Vagina (tissue), 2 donors: ENCODE results near the gene SH3YL1. TPM values are rescaled to one million over a fixed set of nuclear protein-coding genes. Genes with fewer than 3 reads are reported as not detected.
"Not testable (repeated sequence)": the region's sequence is repeated elsewhere in the genome, so short reads cannot be mapped to it uniquely, and the experiment has no call there.

Source experiments
- DNase-seq, 2 donors: peaks; one replicate each; pipeline ENCODE4 v3.0.0-alpha.2; 2017; ENCODE audit errors: extremely low spot score in 2 of 2
- H3K27ac ChIP-seq: fragments of 200-600 bp; sonication (generic); one replicate; pipeline ENCODE4 v1.5.1; 2019
- H3K27me3 ChIP-seq: fragments of 200-600 bp; sonication (generic); one replicate; pipeline ENCODE4 v1.5.1; 2019
- H3K36me3 ChIP-seq, 2 donors: fragments of 200-600 bp; sonication (generic); one replicate each; pipeline ENCODE4 v1.5.1; 2017 to 2019
- H3K4me1 ChIP-seq: fragments of 200-600 bp; sonication (generic); one replicate; pipeline ENCODE4 v1.5.1; 2019
- H3K4me3 ChIP-seq, 2 donors: fragments of 200-600 bp; sonication (generic); 1 replicate in 1 of 2; 2 replicates in 1 of 2; pipeline ENCODE4 v1.5.1; 2016 to 2019
- H3K9me3 ChIP-seq: fragments of 200-600 bp; sonication (generic); one replicate; pipeline ENCODE4 v1.5.1; 2019
- POLR2A ChIP-seq, 2 donors: fragments of 450-650 bp; IDR thresholded peaks; one replicate each; pipeline ENCODE4 v1.6.1; 2017; ENCODE audit warnings: antibody characterized with exemption in 2 of 2, mild to moderate bottlenecking in 2 of 2, moderate library complexity in 2 of 2
- POLR2AphosphoS5 ChIP-seq, 2 donors: sonication (generic); formaldehyde crosslinking; IDR thresholded peaks; one replicate each; pipeline ENCODE4 v1.9.0; 2017; ENCODE audit warnings: antibody characterized with exemption in 2 of 2, mild to moderate bottlenecking in 2 of 2, low read depth in 1 of 2; ENCODE audit not compliant: insufficient read depth in 1 of 2
- intact Hi-C: fragments of 100-400 bp; cut with DNase I; formaldehyde crosslinking; loops from one replicate; pipeline ENCODE4 v1.15.1; 2023
- total RNA-seq: library from RNA; depleted of rRNA; stranded (reverse); fragments of >200 nt; gene quantifications from one replicate; pipeline ENCODE4 v1.2.3, GENCODE V29; 2016
- TF ChIP-seq, protein P1 (sequence below), 3 experiments: fragments of 450-650 bp in 2 of 3; fragments of 200-600 bp in 1 of 3; sonication (generic) in 1 of 3; IDR thresholded peaks; one replicate each; pipeline ENCODE4 v1.5.1; 2017 to 2019; ENCODE audit warnings: antibody characterized with exemption in 3 of 3, mild to moderate bottlenecking in 2 of 3, moderate library complexity in 2 of 3

Gene SH3YL1
- total RNA-seq, 1 donor from 2014 or later = 32.9 TPM

DNA sequence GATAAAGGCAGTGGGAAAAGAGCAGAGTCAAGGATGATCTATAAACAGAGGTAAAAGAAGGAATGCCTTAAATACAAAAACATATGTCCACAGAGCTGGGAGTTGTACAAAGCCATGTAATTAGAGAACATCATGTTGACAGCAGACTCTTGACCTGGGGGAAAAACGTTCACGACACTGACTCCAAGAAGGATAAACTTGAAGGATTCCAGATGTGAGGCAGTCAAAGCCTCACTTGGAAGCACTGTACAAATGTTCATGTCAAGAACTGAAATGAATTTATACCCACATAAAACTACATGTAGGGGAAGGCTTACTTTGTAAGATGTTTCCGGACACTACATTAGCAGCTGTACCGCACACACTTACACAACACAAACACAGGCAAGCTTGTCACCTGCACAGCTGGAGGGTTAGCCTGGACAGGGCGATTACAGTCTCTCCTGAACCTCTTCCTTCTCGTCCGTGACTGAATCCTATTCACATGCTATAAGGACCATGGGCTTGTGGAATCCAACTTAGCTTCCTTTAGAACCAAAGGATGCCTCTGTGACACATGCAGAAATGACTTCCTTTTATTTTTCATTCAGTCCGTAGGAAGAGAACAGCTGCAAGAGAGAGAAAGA, 88.6 kb downstream of the SH3YL1 start:
- intact Hi-C loops = no loop called here
- no peak overlapping the region for H3K27ac ChIP-seq

DNA sequence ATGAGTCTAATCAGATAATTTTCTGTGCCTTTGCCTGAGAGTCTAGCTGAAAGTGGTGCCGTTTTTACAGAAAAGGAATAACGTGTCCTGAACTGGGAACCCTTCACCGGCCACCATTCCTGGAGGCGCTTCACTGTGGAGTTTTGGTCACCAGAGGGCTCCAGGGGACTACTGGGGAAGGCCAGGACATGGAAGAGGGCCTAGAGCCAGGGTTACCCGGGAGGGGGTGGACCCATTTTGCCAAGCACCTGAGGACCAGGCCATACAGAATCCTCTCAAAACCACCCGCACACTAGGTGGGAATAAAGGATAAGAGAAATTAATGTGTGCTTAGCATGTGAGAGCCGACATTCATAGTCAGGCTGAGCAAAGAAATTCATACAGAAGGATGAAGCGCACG, 91.7 kb downstream of the SH3YL1 start:
- intact Hi-C loops = not testable (repeated sequence)

More for the DNA sequence above, 88.6 kb downstream of the SH3YL1 start:
- TF ChIP-seq POLR2A (IDR thresholded peaks at IDR 0.05) = no peak
- no peak for TF ChIP-seq POLR2AphosphoS5 (IDR thresholded peaks at IDR 0.05; ENCODE audit: insufficient read depth in 1 of 2, low read depth in 1 of 2)
- TF ChIP-seq, protein P1, sequence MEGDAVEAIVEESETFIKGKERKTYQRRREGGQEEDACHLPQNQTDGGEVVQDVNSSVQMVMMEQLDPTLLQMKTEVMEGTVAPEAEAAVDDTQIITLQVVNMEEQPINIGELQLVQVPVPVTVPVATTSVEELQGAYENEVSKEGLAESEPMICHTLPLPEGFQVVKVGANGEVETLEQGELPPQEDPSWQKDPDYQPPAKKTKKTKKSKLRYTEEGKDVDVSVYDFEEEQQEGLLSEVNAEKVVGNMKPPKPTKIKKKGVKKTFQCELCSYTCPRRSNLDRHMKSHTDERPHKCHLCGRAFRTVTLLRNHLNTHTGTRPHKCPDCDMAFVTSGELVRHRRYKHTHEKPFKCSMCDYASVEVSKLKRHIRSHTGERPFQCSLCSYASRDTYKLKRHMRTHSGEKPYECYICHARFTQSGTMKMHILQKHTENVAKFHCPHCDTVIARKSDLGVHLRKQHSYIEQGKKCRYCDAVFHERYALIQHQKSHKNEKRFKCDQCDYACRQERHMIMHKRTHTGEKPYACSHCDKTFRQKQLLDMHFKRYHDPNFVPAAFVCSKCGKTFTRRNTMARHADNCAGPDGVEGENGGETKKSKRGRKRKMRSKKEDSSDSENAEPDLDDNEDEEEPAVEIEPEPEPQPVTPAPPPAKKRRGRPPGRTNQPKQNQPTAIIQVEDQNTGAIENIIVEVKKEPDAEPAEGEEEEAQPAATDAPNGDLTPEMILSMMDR (IDR thresholded peaks at IDR 0.05) = no peak
- Histone ChIP-seq H3K27me3 (no peaks in the 10 kb centered on the region), H3K36me3 (no peaks in the 10 kb centered on the region), H3K4me1 (peaks cover 14% of the 10 kb centered on the region), H3K4me3 (no peak overlapping the region), H3K9me3 (no peaks in the 10 kb centered on the region)
- no peak for DNase-seq

DNA sequence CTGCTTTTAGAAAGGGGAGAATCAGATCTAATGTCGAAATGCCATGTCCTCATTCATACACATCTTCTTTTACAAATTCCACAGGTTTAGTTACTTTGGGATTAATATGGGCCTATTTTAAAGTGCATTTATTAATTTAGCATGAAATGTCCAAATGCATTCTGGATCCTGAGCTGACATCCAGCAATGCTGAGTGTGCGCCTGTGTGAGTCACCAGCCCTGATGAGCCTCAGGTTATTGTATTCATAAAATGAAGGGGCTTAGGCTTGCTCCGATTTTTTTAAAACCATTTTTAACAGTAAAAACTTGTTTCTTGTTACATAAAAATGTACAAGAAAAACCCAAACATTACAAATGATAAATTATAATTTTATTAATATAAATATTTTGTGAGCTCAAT, 94.1 kb downstream of the SH3YL1 start:
- Histone ChIP-seq H3K27me3 (no peaks in the 10 kb centered on the region), H3K9me3 (no peaks in the 10 kb centered on the region), H3K4me3 (no peak overlapping the region), H3K4me1 (no peaks in the 10 kb centered on the region), H3K36me3 (no peaks in the 10 kb centered on the region), H3K27ac (no peak overlapping the region)
- TF ChIP-seq POLR2A (IDR thresholded peaks at IDR 0.05) = no peak
- TF ChIP-seq, protein P1 (IDR thresholded peaks at IDR 0.05) = no peak
- no peak for TF ChIP-seq POLR2AphosphoS5 (IDR thresholded peaks at IDR 0.05; ENCODE audit: insufficient read depth in 1 of 2, low read depth in 1 of 2)
- intact Hi-C loops = no loop called here
- no peak for DNase-seq

More for the DNA sequence above, 91.7 kb downstream of the SH3YL1 start:
- not testable (repeated sequence) for H3K27ac ChIP-seq, H3K27me3 ChIP-seq, H3K4me3 ChIP-seq, H3K9me3 ChIP-seq, H3K36me3 ChIP-seq, DNase-seq
- peaks cover 11% of the 10 kb centered on the region for H3K4me1 ChIP-seq

Other genes with a start within 250 kb of the SH3YL1 start
- 27.3 TPM for gene FAM110C, start 217.5 kb downstream of the SH3YL1 start, total RNA-seq
- 57.9 TPM for gene ACP1, start 915 bp upstream of the SH3YL1 start, total RNA-seq
- 17.4 TPM for gene ALKAL2, start 24.1 kb upstream of the SH3YL1 start, total RNA-seq